NB4 (cell line): Measurements from ENCODE around the gene MBNL2.

Source experiments
- CTCF ChIP-seq: IDR thresholded peaks from one replicate; pipeline ENCODE4 v1.5.1; 2012; ENCODE audit warnings: low read depth, low read length
- POLR2A ChIP-seq: IDR thresholded peaks from 2 replicates; pipeline ENCODE4 v1.6.1; 2011; ENCODE audit warnings: mild to moderate bottlenecking; ENCODE audit not compliant: insufficient read length; ENCODE audit errors: extremely low read depth

- no peak for TF ChIP-seq POLR2A
- TF ChIP-seq CTCF: no peak
These were observed 62.4 kb downstream of the MBNL2 start for GRCh38 chr13:97284558-97284957.
